NCI-H526 (cell line): ENCODE results near the gene RFX2.

Source experiments
- DNase-seq, 2 experiments: peaks; one replicate each; lab custom pipeline; 2025; lab: John Stamatoyannopoulos, UW

The RFX2 gene

GRCh38 chr19:6103894-6104293, 6.4 kb downstream of the RFX2 start:
- DNase-seq = no peak

- no peak for DNase-seq
Measured at GRCh38 chr19:6103217-6103644, 7.1 kb downstream of the RFX2 start.

- DNase-seq = no peak
Measured at GRCh38 chr19:6101991-6102390, 8.3 kb downstream of the RFX2 start.

- no peak for DNase-seq
Measured at GRCh38 chr19:6101291-6101825, 8.9 kb downstream of the RFX2 start.

- DNase-seq = no peak
Measured at GRCh38 chr19:6100284-6100915, 9.9 kb downstream of the RFX2 start.

GRCh38 chr19:6099599-6099998, 10.7 kb downstream of the RFX2 start:
- DNase-seq = no peak

- DNase-seq = no peak
Measured at GRCh38 chr19:6099033-6099432, 11.3 kb downstream of the RFX2 start.

- no peak for DNase-seq
Measured at GRCh38 chr19:6098574-6098973, 11.7 kb downstream of the RFX2 start.

- DNase-seq = no peak
Measured at GRCh38 chr19:6097911-6098310, 12.4 kb downstream of the RFX2 start.

GRCh38 chr19:6095760-6096159, 14.5 kb downstream of the RFX2 start:
- DNase-seq = no peak

- DNase-seq = peak; percentile 40 to 84
Measured at GRCh38 chr19:6092329-6093286, 17.7 kb downstream of the RFX2 start.

GRCh38 chr19:6091771-6092291, 18.5 kb downstream of the RFX2 start:
- DNase-seq = no peak

GRCh38 chr19:6090634-6091033, 19.7 kb downstream of the RFX2 start:
- no peak for DNase-seq

- DNase-seq = no peak
Measured at GRCh38 chr19:6088602-6089049, 21.7 kb downstream of the RFX2 start.

GRCh38 chr19:6087074-6087571, 23.2 kb downstream of the RFX2 start:
- DNase-seq = no peak

- no peak for DNase-seq
Measured at GRCh38 chr19:6086068-6086788, 24.1 kb downstream of the RFX2 start.

- DNase-seq = no peak
Measured at GRCh38 chr19:6084821-6085220, 25.5 kb downstream of the RFX2 start.

GRCh38 chr19:6079107-6079506, 31.2 kb downstream of the RFX2 start:
- DNase-seq = no peak

GRCh38 chr19:6078068-6078467, 32.2 kb downstream of the RFX2 start:
- no peak for DNase-seq

- DNase-seq = no peak
Measured at GRCh38 chr19:6076675-6077463, 33.4 kb downstream of the RFX2 start.

- no peak for DNase-seq
Measured at GRCh38 chr19:6076291-6076665, 34.0 kb downstream of the RFX2 start.
